HK-2 (cell line): Measurements from ENCODE around the gene GPR22.

Source experiments
- DNase-seq: peaks from one replicate; pipeline ENCODE4 v3.0.0-alpha.2; 2018; ENCODE audit not compliant: unreplicated experiment

The GPR22 gene

GRCh38 chr7:107479303-107479702 lies 9.4 kb downstream of the GPR22 start:
- no peak for DNase-seq

DNA sequence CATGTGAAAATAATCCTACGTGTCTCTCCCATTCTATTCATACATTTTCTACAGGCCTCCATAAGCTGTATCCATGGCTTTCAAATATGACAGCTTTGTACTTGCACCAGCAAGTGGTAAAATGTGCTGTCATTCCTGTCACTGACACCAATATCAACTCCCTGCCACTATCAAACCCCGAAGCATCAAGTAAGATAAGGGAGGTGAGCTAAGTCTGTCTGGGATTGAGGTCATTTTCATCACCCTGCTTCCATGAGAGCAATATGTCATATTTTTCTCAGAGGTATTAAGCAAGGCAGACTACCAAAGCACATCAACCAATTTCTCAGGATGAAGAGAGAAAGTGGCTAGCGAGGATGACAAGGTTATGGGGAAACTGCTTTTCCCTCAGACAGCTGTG lies 11.1 kb downstream of the GPR22 start:
- no peak for DNase-seq

DNA sequence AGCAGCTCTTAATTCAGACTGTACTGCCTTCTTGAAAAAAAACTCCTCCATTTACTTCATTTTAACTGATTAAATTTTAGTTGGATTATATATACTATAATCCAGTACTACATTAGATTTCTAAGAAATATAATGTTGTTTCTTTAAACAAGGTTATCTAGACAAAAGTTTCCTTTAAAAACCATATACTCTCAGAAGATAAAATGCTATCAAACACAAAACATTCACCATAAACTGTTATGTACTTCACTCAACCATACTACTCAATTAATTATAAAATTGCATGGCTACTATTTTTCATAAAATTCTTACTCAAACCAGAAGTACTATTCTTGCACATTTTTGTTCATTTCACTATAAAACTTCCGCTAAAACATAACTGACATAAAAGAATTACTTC lies 12.7 kb downstream of the GPR22 start:
- DNase-seq: no peak

DNA sequence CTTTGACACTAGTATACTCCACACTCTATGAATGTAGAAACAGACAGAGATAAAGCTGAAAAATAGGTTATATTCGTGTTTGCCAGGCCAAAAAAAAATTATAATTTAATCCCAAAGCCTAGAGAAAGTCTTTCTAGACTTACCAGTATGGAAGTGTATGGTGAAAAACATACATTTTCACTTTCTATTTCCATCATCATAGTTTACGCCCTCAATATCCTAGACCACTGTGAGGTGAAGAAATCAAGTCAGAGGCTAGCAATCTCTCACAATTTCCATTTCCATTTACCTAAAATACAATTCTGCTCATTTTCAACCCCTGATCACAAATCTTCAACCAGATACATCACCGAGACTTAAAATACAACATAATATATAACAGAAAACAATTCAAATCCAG lies 16.2 kb downstream of the GPR22 start:
- DNase-seq: no peak

DNA sequence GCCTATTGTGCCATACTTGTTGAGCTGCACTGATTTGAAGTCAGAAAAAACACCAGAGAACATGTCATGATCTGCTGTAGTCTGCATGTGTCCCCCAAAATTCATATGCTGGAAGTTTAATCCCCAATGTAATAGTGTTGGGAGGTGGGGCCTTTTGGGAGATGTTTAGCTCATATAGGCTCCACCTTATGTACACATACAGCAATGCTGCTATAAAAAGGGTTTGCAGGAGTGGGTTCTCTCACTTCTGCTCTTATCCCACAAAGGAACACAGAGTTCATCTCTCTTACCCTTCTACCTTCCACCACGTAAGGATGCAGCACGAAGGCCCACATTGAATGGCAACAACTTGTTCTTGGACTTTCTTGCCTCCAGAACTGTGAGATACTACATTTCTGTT lies 23.0 kb downstream of the GPR22 start:
- DNase-seq: no peak

DNA sequence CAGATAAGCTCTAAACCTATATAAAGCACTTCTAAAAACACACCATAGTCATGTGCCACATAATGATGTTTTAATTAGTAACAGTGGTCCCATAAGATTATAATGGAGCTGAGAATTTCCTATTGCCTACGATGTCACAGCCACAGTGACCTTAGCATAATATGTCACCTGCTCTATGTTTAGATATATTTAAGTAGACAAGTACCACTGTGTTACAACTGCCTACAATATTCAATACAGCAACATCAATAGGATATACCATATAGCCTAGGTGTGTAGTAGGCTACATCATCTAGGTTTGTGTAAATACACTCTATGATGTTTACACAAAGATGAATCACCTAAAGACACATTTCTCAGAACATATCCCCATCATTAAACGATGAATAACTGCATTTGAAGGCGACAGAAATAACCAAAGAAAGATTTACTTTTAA lies 24.5 kb downstream of the GPR22 start:
- DNase-seq: no peak

- no peak for DNase-seq
Measured at GRCh38 chr7:107494884-107495283, 25.0 kb downstream of the GPR22 start.

GRCh38 chr7:107495516-107495915 lies 25.7 kb downstream of the GPR22 start:
- no peak for DNase-seq

GRCh38 chr7:107499731-107500130 lies 29.9 kb downstream of the GPR22 start:
- DNase-seq: no peak

DNA sequence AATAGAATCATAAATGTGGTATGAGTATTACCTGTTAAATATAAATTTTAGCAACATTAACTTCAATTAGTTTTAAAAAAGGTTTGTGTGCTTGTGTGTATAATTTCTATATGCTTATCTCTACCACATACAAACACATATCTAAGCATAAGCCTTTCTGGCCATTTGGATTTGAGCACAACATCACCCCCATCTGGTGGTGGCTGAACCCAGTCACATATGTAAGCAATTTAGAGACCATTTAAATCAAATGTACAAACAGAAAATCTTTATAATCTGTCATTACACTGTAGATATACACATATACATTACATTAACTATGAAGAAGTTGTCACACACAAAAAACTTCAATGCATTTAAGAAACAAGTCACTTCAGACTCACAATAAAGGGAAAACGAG lies 31.7 kb downstream of the GPR22 start:
- no peak for DNase-seq

DNA sequence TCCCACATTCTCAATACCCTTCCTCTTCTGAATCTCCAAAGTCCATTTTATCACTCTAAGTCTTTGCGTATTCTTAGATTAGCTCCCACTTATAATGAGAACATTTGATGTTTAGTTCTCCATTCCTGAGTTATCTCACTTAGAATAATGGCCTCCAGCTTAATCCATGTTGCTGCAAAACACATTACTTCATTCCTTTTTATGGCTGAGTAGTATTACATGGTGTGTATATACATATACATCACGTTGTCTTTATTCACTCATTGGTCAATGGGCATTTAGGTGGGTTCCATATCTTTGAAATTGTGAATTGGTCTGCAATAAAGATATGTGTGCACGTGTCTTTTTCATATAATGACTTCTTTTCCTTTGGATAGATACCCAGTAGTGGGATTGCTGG lies 32.3 kb downstream of the GPR22 start:
- DNase-seq: no peak

- DNase-seq: no peak
Measured at GRCh38 chr7:107502797-107503196, 32.9 kb downstream of the GPR22 start.

DNA sequence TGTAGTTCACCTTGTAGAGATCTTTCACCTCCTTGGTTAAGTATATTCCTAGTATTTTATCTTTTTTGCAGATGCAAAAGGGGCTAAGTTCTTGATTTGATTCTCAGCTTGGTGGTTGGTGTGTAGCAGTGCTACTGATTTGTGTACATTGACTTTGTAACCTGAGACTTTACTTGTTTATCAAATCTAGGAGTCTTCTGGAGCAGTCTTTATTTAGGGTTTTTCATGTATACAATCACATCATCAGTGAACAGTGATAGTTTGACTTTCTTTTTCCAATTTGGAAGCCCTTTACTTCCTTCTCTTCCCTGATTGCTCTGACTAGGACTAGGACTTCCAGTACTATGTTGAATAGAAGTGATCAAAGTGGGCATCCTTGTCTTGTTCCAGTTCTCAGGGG lies 33.8 kb downstream of the GPR22 start:
- DNase-seq: no peak

DNA sequence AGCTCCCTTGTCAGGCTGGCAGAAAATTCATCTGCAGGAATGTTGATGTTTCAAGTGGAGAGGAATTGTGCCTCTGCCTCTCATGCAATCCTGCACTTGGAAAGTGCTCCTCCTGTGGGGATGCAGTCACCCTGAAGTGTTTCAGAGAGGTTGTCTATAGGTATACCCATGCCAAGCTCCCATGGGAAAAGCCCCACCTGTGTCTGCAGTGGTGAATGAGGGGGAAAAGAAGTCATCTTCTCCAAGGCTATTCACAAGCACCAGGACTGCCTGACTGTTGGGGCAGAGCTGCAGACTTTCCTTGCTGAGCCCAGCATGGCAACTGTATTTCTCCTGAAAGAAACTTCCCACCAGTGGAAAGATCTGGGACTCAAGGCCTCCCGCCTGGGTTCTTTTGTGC lies 35.5 kb downstream of the GPR22 start:
- no peak for DNase-seq

- no peak for DNase-seq
Measured at GRCh38 chr7:107505997-107506673, 36.3 kb downstream of the GPR22 start.

DNA sequence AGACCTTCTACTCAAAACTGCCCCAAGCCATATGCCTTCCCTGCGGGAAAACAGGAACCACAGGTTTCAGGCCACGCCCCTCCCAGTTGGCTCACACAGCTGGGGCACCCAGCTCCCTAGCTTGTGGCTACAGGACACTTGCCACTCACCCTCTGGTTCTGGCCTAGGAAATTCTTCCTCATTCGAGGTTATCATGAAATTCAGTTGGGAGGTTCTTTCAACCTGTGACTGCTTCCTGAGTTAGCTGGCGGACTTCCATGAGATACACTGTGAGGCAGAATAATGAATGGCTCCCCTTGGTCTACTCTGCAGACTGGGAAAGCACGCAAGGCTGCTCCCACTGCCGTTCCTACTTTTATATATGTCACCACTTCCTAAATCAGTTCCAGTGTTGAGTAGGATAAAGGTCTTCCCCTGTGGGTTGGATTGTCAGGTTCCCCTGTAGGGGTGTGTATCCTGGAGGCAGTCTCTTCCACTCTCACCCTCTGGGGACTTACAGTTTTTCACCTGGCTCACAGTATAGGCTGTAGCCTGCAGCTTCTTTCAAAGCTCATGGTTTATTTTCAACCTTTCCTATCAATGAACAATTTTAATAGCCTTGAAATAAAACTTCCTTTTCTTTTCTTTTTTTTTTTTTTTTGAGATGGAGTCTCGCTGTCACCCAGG lies 37.0 kb downstream of the GPR22 start:
- no peak for DNase-seq
